Ramos (cell line): ENCODE data around the gene HABP2.

Experiments used
- in situ Hi-C: fragments of 300-500 bp; cut with MboI; formaldehyde crosslinking; loops from one replicate; pipeline ENCODE4 v1.14.3; 2022; ENCODE audit warnings: low sequenced_read_pairs; ENCODE audit not compliant: unreplicated experiment

HABP2 gene

GRCh38 chr10:113553149-113553548, 296 bp downstream of the HABP2 start:
- in situ Hi-C loops: no loop called here

GRCh38 chr10:113554214-113554613, 1.4 kb downstream of the HABP2 start:
- in situ Hi-C loops: no loop called here

GRCh38 chr10:113555245-113555644, 2.4 kb downstream of the HABP2 start:
- in situ Hi-C loops: no loop called here

GRCh38 chr10:113555751-113556150, 2.9 kb downstream of the HABP2 start:
- in situ Hi-C loops: no loop called here

- in situ Hi-C loops: no loop called here
Observed at GRCh38 chr10:113557424-113557862, 4.6 kb downstream of the HABP2 start.

- in situ Hi-C loops: no loop called here
Observed at GRCh38 chr10:113557903-113558321, 5.1 kb downstream of the HABP2 start.

- in situ Hi-C loops: no loop called here
Observed at GRCh38 chr10:113560071-113560470, 7.2 kb downstream of the HABP2 start.

- in situ Hi-C loops: no loop called here
Observed at GRCh38 chr10:113561214-113561613, 8.4 kb downstream of the HABP2 start.

- in situ Hi-C loops: no loop called here
Observed at GRCh38 chr10:113562069-113562468, 9.2 kb downstream of the HABP2 start.

- in situ Hi-C loops: no loop called here
Observed at GRCh38 chr10:113562704-113563103, 9.9 kb downstream of the HABP2 start.

GRCh38 chr10:113563306-113564088, 10.6 kb downstream of the HABP2 start:
- in situ Hi-C loops: no loop called here

GRCh38 chr10:113565364-113565763, 12.5 kb downstream of the HABP2 start:
- in situ Hi-C loops: no loop called here

GRCh38 chr10:113566888-113567287, 14.0 kb downstream of the HABP2 start:
- in situ Hi-C loops: no loop called here

GRCh38 chr10:113569576-113569975, 16.7 kb downstream of the HABP2 start:
- in situ Hi-C loops: no loop called here

GRCh38 chr10:113572520-113573290, 19.9 kb downstream of the HABP2 start:
- in situ Hi-C loops: no loop called here

GRCh38 chr10:113573368-113573767, 20.5 kb downstream of the HABP2 start:
- in situ Hi-C loops: no loop called here

- in situ Hi-C loops: no loop called here
Observed at GRCh38 chr10:113576852-113577251, 24.0 kb downstream of the HABP2 start.

GRCh38 chr10:113578773-113579172, 25.9 kb downstream of the HABP2 start:
- in situ Hi-C loops: no loop called here

- in situ Hi-C loops: no loop called here
Observed at GRCh38 chr10:113581092-113581491, 28.2 kb downstream of the HABP2 start.

- in situ Hi-C loops: no loop called here
Observed at GRCh38 chr10:113583571-113583970, 30.7 kb downstream of the HABP2 start.

GRCh38 chr10:113585949-113586348, 33.1 kb downstream of the HABP2 start:
- in situ Hi-C loops: no loop called here
